Kidney capillary endothelial cell (primary cell): Measurements from ENCODE around the gene TEX36.
"Not testable (repeated sequence)": the region's sequence is repeated elsewhere in the genome, so short reads cannot be mapped to it uniquely, and the experiment has no call there.

Experiments used
- DNase-seq: peaks from one replicate; pipeline ENCODE4 v3.0.0-alpha.2; 2018; ENCODE audit warnings: low spot score

The TEX36 gene

DNA sequence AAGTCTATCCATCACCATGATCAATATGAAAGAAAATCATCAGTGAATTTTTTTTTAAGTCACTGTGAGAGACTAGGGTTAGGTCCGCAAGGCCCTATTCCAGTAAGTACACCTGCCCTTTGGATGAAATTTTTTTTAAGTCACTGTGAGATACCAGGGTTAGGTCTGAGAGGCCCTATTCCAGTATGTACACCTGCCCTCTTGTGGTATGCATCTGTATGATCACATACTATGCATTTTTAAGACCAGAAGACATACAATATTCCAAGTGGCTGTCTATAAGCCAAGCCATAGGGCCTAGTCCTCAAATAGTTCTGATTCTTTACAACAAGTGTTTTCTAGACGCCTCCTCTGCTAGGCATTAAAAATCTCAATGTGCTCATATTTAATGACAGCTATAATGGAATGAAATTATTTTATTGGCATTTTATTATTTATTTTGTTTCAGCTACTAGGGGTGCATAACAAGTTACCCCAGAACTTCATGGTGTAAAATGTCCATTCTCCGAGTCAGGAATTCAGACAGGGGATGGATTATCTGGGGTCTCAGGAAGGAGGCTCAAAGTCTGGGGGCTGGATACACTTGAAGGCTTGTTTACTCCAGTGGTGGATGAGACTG is 53.1 kb downstream of the TEX36 start:
- peak; percentile 63 for DNase-seq

DNA sequence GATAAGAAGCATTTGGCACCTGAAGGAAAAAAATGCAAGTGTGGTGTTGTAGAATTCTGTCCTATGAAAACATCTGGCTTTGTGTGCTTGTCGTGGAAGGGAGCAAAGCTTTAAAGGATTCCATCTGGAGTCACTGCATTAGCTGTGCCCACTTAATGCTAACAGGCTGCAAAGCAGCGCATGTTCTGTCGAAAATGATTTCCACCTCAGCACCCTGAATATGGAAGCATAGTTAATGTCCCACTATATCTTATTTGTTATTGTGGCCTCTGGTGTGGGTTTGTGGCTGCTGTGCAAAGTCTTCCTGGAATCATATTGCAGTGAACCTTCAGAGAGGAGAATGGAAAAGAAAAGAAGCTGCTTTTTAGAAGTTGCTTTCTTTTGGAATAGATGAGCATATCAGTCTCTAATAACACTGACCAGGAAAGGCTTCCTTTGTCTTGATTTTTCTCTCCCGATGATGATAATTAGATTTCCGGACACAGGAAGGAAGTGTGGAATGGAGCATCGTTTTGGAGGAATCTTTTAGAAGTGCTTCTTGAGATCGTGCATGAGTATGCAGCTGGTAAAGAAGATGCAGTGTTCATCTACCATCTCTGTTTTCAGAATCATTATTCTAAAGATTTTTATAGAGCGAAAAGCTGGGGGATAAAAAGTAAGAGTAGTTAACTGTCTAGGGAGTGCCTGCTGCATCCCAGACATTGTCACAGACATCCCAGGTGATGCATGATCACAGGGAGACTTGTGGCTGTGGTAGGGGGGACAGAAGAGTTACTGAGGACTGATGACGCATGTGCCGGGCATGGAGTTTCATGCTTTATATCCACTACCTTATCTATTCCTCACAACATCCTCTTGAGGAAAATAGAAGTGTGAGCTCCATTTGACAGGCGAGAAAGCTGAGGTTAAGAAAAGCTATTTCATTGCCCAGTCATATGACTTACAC is 54.6 kb downstream of the TEX36 start:
- no peak for DNase-seq

DNA sequence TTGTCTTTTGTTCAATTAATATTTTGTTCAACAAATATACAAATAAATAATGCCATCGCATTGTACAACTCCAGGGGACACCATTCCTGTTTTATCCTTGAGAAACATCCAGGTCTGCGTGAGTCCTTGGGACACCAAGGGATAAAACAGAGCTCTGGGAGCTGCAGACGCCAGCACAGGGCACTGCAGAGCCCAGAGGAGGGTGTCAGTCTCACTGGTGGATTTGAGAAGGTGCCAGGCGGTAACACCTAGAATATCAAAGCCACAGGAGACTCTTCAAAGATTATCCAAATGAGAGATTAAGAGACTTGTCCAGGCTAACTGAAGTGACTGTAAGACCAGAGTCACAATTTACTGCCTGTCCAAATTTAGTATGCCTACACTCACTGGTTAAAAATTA is 55.3 kb downstream of the TEX36 start:
- DNase-seq: no peak

DNA sequence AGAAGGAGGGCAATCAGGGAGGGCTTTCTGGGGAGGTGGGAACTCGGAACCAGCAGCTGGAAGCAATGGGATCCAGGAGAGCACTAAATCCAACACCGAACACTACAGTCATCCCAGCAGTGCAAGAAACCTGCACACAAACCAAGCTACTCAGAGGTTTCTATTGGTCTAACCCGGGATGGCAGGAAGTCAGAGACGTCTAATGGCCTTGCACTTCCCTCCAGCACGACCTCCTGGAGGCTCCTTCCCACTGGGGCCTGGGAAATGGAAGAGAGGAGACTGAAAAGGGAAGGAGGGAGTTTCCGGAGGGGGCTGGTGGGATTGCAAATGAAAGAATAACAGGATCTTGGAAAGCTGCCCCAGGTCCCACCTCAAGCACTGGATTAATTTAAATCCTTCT is 56.3 kb downstream of the TEX36 start:
- no peak for DNase-seq

DNA sequence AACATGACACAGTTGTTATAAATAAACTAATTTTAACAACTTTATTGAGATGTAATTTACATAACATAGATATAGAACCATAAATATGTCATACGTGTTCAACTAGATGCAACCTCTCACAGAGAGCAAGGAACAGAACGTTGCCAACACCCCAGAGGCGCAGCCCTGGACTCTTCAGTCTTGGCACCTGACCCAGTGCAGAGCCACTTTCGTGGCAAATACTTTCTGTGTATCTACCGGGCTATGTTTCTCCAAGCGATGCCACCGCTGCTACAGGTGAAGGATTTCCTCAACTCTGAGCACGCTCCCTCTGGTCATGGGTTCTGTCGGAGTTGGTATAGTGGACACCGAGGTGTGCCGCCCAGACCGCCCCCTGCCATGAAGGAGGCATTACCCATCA is 57.4 kb downstream of the TEX36 start:
- DNase-seq: no peak

DNA sequence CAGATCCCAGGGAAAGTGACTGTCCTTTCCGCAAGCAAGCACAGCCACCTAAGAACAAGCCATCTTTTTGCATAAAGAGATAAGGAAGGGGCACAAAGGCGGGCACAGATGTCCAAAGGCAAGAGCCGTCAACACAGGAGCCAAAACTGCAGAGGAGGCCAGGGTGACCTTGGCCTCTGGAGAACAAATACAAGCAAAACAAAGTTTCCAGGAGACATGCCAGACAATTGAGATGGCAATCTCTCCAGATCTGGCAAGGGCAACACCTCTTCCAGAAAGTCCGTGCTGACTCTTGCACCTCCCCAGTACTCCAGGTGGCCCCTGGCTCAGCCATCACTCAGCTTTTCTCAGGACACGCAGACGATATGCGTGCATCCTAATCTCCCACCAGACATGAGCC is 58.2 kb downstream of the TEX36 start:
- no peak for DNase-seq

DNA sequence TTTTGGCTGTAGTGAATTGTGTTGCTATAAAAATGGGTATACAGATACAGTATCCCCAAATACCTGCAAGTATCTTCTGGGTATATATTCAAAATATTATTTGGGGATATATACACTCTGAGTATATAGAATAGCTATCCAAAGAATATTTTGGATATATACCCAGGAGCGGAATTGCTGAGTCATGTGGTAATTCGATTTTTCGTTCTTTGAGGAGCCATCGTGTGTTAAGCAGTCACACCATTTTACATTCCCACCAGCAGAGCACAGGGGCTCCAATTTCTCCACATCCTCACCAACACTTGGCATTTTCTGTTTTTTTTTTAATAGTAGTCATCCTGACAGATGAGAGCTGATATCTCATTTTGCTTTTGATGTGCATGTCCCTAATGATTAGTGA is 61.9 kb downstream of the TEX36 start:
- no peak for DNase-seq

DNA sequence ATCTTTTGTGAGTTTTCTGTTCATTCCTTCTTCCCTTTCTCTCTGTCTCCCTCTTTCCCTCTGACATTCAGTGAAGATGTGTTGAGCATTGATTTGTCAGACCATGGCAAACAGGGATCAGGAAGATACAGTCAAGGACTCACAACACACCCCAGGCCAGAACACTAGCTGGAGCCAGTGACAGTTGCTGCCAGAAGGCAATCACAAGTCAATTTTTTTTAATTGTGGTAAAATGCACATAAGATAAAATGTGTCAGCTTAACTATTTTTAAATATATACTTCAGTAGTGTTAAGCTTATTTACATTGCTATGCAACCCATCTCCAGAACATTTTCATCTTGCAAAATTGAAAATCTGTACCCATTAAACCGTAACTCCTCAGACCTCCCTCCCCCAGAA is 62.6 kb downstream of the TEX36 start:
- DNase-seq: no peak

DNA sequence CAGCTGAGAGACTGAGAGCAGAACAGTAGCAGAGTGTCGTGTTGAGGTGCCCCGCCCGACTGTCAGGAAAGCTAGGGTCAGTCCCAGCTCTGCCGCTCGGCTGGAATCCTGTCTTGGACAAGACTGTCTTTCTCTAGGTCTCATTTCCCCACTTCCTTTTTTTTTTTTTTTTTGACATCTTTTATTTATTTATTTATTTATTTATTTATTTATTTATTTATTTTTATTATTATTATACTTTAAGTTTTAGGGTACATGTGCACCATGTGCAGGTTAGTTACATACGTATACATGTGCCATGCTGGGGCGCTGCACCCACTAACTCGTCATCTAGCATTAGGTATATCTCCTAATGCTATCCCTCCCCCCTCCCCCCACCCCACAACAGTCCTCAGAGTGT is 69.9 kb downstream of the TEX36 start:
- DNase-seq: not testable (repeated sequence)

DNA sequence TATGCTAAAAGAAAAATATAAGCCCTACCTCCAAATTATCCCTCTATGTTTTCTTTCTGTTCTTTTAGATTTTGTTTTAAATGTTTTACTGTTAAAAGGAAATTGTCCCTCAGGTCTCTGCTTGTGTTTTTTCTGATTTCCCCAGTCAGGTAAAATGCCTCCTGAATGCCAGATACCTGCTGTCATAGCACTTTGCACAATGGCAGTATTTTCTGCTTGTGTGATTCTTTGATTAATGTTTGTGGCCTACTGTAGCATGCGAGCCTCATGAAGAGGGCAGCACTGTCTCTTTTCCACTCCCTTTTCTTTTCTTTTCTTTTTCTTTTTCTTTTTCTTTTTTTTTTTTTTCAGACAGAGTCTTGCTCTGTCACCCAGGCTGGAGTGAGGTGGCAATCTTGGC is 71.2 kb downstream of the TEX36 start:
- DNase-seq: no peak

DNA sequence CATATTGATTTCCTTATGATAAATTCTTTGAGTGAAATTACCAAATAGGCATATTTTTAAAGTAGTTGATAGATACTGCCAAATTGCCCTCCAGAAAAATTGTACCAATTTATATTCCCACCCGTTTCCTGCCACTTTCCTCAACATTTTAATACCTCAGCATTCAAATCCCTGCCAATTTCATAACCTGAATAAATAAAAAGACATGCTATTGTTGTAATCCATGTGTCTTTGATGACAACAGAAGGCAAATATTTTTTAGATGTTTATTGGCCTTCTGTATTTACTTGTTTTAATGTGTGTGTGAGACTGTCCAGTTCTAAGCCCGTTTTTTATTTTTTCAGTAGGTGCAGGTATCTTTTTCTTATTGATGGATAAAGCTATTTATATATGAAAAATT is 71.7 kb downstream of the TEX36 start:
- DNase-seq: no peak

DNA sequence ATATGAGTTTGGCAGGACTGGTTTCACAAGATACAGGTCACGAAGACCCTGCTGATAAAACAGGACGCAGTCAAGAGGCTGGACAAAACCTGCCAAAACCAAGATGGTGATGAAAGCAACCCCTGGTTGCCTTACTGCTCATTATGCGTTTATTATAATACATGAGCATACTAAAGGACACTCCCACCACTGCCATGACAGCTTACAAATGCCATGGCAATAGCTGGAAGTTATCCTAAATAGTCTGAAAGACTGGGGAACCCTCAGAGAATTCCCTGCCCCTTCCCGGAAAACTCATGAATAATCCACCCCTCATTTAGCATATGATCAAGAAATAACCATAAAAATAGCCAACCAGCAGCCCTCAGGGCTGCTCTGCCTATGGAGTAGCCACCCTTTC is 73.1 kb downstream of the TEX36 start:
- DNase-seq: no peak

DNA sequence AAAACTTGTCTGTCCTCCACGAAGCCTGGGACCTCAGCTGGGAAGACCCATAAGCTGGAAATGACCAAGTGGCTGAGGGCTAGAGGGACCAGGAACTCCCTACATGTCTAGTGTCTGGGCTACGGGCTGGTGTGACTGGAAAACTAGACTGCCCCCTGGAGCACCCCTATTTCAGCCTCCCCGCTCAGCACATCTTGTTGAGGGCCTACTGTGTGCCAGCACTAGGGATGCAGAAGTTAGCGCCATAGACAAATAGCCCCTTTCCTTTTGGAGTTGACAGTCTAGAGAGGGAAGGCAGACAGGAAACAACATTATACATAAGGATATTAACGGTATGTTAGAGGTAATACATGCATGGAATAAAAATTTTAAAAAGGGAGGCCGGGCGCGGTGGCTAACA is 74.5 kb downstream of the TEX36 start:
- DNase-seq: no peak

DNA sequence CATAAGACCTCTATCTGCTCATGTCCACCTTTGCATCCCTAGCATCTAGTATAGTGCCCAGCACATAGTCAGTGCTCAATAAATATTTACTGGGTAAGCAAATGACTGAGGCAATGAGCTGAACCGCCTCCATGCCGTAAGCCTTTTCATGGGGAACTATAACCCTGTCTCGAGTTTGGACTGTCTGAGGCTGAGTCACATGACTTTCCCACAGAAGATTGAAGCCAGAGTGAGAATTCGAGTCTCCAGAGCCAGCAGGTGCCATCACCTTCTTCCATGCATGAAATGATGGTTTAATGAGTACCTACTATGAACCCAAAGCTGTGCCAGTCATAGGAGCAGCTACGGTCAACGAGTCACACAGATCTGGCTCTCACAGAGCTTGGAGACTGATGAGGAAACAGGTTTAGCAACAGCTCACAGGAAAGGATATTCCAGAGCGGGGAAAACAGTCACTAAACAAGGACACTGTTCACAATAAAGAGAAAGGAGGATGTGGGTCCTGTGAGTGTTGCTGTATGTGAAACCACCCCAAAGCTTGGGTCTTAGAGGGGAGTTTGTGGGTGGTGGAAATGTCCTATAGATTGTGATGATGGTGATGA is 75.2 kb downstream of the TEX36 start:
- DNase-seq: peak; percentile 36

DNA sequence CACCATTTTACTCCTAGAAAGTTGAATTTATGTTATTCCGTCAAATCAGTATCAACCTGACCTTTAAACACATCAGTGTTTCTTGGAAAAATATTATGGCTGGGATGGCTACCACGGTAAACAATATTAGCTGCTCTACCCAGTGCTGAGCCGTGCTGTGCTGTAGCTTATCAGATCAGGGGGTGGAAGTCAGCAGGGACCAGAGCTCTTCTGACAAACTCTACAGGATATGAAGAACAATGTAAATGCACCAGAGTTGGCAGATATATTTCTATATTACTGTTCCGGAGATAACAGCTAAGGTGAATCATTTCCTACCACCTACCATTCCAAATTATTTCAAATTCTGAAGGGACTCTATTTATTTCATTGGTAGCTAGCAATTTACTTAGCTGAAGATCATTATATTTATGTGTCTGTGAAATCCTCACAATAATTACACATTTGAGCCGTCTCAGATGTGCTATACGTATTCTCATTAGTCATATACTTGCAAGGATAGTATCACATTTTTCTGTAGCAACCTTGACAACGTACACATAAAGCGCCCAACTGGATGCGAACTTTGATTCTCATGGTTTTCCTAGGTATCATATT is 76.5 kb downstream of the TEX36 start:
- DNase-seq: peak; percentile 89
